ENCODE data around the gene PRM1.

Gene PRM1, protein sequence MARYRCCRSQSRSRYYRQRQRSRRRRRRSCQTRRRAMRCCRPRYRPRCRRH

DNA sequence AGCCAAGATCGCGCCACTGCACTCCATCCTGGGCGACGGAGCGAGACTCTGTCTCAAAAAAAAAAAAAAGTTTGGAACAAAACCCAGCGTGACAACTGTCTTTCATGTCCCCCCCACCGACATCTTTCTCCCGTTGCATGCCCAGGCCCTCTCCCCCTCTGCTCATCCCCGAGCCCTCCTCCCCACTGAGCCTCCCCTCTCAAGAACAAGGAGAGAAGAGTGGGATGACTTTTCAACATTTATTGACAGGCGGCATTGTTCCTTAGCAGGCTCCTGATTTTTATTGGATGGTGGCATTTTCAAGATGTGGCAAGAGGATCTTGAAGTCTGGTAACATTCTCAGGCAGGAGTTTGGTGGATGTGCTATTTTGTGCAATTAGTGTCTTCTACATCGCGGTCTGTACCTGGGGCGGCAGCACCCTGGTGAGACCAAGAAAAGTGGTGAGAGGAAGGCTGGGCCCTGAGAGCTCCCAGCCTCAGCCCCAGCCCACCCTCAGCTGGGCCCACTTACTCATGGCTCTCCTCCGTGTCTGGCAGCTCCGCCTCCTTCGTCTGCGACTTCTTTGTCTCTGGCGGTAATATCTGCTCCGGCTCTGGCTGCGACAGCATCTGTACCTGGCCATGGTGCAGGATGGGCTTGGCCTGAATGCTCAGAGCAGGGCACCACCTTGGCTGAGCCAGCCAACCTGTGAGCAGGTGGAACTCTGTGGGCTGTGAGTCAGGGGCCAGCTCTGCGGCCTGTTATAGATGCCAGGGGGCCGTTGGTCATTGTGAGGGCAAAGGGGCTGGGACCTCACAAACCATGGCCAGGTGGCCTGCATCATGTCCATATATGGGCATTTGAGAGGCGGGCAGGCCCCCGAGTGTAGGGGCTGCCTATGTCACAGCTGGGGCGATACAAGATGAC lies at the start of gene PRM1:
TSS of gene PRM1 (minus strand) at position 715 of the 907 bp plus-strand sequence. CDS start at position 623, 92 bp downstream.
- DNase-seq (ENCODE audit: low spot score) = no peak

DNA sequence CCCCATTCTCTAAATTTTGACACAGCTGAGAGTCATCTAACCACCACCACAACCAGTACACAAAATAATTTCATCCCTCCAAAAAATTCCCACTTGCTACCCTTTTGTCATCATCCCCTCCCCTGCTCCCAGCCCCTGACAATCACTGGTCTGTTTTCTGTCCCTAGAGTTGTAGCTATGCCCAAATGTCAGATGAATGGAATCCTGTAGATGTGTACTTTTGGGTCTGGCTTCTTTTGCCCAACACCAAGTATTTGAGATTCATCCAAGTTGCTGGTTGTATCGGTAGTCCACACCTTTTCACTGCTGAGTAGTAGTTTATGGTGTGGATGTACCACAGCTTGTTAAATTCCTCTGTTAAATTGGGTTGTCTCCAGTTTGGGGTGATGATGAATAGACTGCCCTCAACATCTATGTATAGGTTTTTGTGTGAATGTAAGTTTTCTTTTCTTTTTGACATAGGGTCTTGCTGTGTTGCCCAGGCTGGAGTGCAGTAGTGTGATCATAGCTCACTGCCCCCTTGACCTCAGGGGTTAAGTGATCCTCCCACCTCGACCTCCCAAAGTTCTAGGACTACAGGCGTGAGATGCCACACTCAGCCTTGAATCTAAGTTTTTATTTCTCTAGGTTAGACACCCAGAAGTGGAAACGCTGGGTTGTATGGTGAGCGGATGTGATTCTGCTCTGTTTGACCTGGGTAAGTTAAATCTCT lies 49.6 kb upstream of the PRM1 start:
- DNase-seq (ENCODE audit: low spot score) = no peak

DNA sequence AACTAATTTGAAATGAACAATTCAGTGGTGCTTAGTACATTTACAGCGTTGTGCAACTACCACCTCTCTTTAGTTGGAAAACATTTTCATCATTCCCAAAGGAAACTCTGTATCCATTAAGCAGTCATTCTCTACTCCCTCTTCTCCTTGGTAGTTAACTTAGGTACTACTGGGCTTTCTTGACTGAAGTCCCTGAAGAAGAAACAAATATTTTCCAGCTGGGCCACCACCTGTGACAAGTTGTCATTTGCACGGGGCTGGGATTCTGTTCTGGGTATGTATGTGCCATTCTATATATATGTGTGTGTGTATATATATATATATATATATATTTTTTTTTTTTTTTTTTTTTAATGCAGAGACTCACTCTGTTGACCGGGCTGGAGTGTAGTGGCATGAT lies 48.8 kb upstream of the PRM1 start:
- no peak for DNase-seq (ENCODE audit: low spot score)

DNA sequence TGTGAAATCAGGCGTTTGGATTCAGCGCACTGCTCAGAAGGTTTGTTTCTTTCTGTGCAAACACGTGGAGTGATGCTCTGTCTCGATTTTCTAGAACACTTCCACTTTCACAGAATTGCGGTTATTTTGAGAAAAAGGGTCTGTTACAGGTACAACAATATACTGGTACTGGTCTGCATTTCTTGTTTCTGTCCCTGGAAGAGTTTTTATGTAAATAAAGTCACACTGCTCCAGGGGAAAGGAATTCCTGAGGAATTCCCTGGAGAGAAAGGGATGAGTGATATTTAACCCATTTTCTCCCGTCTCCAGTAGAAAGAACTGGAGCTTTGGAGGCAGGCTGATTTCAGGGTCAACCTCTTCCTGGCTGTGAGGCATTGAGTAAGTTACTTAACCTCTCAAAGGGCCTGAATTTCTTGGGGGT lies 48.0 kb upstream of the PRM1 start:
- DNase-seq (ENCODE audit: low spot score) = no peak

DNA sequence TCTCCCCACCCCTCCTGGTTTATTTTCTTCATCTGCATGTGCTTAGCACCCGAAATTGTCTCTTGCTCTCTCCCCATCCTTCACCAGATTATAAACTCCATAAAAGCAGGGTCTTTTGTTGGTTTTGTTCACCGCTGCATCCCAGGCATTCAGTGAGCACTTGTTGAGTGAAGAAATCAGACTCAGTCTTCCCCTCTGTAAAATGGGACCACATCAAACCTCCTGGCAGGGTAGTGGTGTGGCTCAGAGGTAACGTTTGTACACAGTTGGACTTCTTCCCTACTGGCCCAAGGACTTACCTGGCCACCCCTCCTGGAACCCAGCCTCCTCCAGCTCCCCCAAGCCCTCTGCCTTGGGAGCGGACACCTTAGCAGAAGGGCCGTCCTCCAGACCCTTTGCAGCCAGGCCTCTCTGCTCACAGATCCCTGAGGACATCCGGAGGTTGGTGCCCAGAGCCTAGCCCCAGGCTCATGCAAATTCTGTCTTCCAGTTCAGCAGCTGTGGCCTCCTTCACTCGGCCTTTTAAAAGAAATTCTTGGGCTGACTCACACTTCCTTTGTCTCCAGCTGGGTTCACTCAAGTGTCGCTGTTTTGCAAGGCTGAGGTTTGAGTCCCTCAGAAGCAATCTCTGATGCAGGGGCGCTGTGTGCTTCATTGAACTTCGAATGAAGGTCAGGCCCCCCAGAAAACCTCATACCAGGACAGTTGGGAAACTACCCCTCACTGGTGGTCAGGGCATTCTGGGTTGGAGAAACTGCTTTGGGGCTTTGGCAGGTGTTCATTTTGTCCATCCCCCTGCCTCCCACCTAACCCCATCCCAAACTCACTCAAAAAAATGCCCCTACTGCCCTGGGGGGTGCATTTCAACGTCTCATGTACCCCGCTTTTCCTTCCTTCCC lies 47.3 kb upstream of the PRM1 start:
- DNase-seq (ENCODE audit: low spot score) = peak; percentile 33

DNA sequence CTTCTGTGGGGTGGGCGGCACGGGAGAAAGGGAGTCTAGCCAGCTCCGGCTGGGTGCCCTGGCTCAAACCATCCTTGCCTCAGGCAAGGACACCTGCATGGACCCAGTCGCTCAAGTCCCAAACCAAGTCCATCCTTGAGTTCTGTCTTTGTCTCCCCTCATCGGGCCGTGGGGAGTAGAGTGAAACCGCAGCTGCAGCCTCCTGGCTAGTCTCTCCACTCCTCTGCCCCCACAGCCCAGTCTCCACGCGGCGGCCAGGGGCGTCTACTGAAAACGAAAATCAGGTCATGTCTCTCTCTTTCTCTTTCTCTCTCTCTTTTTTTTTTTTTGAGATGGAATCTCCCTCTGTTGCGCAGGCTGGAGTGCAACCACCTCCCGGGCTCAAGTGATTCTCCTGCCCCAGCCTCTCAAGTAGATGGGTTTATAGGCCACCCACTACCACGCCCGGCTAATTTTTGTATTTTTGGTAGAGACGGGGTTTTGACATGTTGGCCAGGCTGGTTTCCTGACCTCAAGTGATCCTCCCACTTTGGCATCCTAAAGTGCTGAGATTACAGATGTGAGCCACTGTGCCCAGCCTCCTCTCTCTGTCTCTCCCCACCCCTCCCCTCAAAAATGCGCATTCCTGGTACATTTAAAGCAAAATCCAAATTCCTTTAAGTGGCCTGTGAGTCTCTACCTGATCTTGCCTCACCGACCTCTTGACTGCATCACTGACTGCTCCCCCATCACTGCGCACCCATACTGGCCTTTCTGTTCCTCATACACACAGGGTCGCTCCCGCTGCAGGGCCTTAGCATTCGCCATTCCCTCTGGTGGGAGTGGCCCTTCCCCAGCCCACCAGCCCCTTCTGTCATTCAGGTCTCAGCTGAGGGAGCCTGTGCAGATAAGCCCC lies 46.4 kb upstream of the PRM1 start:
- DNase-seq (ENCODE audit: low spot score) = no peak

DNA sequence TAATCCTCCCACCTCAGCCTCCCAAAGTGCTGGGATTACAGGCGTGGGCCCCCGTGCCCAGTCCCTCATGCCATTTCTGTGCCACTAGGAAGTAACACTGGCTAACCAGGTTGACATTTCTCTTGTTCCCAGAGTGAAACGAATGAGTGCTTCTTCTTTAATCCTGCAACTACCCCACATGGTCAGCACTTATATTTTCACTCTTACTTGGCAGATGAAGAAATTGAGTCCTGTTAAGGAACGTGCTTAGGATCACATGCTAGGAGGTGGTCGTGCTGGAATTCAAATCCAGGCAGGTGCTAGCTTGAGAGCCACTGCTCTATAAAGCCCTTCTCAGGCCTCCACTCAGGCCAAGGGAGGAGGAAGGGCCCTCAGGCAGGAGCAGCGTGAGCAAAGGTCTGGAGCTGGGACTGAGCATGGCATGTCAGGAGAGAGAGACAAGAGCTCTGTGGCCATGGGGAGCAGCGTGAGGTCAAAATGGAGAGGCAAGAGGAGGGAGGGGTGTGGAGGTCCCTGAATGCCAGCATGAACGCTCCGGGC lies 45.7 kb upstream of the PRM1 start:
- DNase-seq (ENCODE audit: low spot score) = no peak

DNA sequence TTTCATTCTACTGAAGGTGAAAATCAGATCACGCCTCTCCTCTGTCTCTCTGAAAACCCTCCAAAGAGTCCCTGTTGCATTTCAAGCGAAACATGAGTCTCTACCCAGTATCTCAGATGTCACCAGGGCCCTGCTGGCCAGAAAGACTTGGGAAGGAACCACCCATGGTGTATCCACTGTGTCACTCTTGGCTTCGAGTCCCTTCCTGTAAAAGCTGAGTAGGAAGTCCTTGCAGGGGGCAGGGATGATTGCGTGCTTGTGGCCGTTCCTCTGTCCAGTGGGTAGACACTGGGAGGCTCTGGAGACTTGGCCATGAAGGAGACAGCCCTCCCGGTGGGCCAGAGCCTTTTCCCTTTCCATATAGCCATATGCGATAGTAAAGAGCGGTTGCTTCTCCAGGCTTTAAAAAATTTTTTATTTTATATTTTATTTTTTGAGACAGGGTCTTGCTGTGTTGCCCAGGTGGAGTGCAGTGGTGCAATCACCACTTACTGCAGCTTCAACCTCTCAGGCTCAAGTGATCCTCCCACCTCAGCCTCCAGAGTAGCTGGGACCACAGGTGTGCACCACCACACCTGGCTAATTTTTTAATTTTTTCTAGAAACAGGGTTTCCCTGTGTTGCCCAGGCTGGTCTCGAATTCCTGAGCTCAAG lies 45.1 kb upstream of the PRM1 start:
- no peak for DNase-seq (ENCODE audit: low spot score)

DNA sequence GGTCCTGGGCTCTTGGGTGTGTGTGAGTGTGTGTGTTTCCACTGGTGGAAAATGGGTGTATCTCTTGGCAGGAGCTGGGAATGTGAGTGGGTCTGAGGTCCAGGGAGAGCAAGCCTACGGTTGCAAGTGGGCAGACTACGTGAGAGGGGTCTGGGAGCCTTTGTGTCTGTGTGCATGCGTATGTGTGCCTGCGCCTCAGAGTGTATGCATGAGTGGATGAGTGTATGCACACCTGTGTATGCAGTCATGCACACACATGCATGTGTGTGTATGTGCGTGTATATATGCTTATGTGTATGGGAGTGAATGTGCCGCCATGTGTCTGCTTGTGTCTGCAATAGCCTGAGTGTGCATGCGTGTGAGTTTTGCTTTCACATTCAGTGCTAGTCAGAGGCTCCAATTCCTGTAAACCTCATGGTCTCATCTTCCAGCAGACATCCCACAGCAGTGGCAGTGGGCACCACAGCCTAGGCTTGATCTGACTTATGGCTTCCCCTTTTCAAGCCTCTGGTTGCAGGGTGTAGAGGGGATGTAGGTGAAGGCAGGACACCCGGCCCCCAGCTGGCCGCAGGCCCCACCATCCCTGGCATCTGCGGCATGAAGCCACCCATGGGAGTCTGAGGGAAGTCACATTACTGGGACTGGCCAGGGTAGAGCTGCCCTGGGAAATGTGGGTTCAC lies 44.4 kb upstream of the PRM1 start:
- DNase-seq (ENCODE audit: low spot score) = no peak

DNA sequence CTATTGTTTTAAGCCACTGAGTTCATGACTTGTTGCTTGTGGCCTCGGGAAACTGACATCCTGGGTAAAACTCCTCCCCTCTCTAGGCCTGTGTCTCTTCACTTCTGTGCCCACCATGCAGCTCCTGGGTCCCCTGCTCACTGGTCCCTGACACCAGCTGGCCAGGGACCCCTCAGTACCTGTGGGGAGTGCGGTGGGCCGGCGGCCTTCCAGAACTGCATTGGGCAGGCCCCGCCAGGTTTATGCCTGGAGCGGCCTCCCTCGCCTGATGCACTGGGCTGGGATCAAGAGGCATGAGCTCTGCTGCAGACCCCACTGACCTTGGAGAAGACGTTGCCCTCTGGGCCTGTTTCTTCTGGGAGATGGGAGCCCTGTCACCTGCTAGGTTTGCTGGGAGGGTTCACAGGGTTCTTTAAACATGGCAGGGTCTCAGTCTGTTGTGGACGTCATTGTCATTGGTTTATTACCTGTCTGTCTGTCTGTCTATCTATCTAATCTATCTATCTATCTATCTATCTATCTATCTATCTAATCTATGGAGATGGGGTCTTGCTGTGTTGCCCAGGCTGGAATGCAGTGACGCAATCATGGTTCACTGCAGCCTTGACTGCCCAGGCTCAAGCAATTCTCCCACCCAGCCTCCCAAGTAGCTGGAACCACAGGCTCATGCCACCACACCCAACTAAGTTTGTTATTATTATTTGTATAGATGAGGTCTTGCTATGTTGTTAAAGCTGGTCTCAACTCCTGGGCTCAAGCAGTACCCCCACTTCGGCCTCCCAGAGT lies 42.6 kb upstream of the PRM1 start:
- no peak for DNase-seq (ENCODE audit: low spot score)

DNA sequence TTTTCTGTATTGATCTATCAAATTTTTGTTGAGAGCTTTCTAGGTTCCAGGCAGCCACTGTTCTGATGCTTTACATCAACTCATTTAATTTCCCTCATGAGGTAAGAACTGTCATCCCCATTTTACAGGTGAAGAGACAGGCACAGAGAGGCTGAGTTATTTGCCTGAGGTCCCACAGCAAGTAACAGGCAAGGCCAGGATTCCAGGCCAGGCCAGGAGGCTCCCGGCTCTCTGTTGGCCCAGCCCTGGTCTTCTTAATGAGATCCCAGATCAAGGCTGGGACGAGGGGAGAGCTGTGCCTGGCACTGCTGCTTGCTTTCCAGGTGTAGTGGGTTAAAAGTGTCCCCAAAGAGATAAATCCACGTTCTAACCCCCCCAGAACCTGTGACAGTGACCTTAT lies 41.7 kb upstream of the PRM1 start:
- no peak for DNase-seq (ENCODE audit: low spot score)

DNA sequence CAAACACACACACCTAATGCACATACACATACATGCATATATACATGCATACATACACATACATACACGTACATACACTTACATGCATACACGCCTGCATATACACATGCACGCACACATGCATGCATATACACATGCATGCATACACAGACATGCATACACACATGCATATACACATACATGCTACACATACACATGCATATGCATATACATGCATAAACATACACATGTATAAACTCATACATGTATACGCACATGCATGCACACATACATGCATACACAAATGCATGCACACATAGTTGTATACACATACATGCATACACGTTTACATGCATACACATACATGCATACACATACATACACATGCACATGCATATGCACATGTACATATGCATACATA lies 40.5 kb upstream of the PRM1 start:
- no peak for DNase-seq (ENCODE audit: low spot score)

DNA sequence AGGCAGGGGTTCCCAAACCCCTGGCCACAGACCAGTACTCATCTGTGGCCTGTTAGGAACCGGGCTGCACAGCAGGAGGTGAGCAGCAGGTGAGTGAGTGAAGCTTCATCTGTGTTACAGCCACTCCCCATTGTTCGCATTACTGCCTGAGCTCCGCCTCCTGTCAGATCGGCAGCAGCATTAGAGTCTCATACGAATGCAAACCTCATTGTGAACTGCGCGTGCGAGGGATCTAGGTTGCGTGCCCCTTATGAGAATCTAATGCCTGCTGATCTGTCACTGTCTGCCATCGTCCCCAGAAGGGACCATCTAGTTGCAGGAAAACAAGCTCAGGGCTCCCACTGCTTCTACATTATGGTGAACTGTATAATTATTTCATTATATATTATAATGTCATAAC lies 39.0 kb upstream of the PRM1 start:
- DNase-seq (ENCODE audit: low spot score) = no peak

DNA sequence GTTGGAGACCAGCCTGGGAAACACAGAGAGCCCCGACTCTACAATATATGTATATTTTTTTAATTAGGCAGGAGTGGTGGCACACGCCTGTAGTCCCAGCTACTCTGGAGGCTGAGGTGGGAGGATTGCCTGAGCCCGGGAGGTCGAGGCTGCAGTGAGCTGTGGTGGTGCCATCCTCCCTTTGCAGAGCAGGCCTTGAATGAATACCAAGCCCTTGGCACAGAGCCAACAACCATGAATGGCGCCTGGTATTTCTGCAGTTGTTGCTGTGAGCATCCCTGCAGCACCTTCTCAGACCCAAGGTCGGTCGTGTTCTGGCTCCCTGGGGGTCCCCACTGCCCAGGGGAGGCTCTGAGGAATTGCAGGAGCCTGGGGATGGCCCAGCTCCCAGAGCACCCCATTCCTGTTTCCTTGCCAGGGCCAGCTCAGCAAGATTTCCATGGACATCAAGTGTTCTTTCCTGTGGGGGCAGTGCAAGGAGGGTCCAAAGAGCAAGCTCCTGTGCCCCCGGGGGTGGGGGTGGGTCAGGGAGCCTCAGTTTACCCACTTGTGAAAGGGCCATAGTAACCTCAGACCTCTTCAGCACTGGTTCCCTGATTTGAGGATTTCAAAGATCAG lies 38.5 kb upstream of the PRM1 start:
- no peak for DNase-seq (ENCODE audit: low spot score)

DNA sequence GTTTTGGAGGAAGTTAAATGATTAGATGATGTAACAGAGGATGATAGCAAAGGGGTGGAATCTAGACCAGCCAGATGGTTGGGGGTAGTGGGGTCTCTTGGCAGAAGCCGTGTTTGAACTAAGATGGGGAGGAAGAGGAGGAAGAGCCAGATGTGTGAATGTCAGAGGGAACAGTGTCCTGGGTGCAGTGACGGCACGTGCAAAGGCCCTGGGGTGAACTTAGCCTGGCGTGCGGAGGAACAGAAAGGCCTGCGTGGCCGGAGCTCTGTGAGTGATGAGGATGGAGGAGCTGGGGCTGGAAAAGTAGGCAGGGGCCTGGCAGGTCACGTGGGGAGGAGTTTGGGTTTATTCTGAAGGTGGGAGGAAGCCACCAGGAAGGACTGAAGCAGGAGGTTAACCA lies 37.7 kb upstream of the PRM1 start:
- DNase-seq (ENCODE audit: low spot score) = no peak

DNA sequence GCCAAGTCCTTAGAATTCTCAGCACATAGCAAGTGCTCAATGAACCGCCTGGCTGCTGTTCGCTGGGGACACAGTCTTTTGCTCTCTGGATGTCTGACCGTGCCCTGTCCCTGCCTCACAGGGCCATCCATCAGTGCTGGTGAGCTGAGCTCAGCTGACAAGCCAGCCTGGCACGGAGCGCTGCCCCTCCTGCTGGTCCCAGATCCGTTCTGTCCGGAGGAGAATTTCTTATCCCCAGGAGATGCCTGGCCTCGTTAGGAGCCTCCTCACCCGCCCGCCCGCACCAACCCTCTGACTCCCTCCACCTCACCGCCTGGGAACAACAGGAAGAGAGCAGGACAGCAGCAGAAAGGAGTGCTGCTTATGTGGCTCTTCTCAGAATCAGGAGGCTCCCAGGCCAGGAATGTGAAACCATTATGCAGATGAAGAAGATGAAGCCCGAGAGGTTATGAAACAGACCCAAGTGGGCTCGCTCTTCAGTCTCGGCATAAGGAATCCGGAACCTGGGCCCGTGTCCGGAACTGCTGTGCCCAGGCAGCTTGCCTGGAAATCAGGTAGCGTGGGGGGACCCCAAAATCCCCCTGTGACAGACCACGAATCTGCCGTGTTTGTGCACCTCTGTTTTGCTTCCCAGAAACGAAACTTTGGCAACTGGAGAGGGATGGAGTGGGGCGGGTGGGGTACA lies 35.3 kb upstream of the PRM1 start:
- DNase-seq (ENCODE audit: low spot score) = no peak

DNA sequence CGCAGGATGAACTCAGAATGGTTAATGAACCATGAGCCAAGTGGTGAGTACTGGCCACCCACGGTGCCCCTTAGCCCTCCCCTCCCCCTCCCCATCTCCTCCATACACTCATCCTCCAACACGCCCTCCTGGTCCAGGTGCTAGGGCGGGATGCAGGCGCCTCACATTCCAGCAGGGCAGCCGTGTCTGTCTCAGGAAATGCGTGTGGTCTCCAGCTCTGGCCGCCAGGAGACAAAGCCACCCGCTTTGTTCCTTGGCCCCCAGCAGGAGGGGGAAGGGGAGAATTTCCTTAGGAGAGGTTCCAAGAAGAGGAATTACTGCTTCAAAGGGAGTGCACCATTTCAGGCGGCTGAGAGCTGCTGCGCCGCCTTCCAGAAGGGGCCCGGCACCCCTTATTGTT lies 34.4 kb upstream of the PRM1 start:
- DNase-seq (ENCODE audit: low spot score) = no peak

Measured in pons (tissue), 1 donor.